H1 (cell line): Measurements from ENCODE around the gene ACADM. TPM values are rescaled to one million over a fixed set of nuclear protein-coding genes. Genes with fewer than 3 reads are reported as not detected.

Experiments
- CTCF ChIA-PET: fragments of 300-600 bp; sonication (Branson Sonifier 250); formaldehyde crosslinking; loops from one replicate; lab custom pipeline; 2021; ENCODE audit not compliant: partially characterized antibody; lab: Charles Lee
- POLR2A ChIA-PET: fragments of 300-600 bp; sonication (Branson Sonifier 250); formaldehyde crosslinking; loops from one replicate; lab custom pipeline; 2021; ENCODE audit warnings: inconsistent platforms; ENCODE audit not compliant: partially characterized antibody; lab: Charles Lee
- DNase-seq, 2 experiments: peaks; one replicate each; pipeline versions ENCODE4 v3.0.0 to v3.0.0-alpha.2; 2010 to 2022; ENCODE audit warnings: low spot score in 2 of 2, low read depth in 1 of 2, mixed read lengths in 1 of 2
- FAIRE-seq: peaks from 2 replicates; lab custom pipeline; 2011; peaks lifted over from hg19 to GRCh38; lab: Jason Lieb, UNC
- H2AFZ ChIP-seq: 2 replicates; pipeline ENCODE4 v1.8.1; 2012; ENCODE audit warnings: low read length, inconsistent platforms
- H2AK5ac ChIP-seq: 2 replicates; pipeline ENCODE4 v1.6.1; 2013; ENCODE audit warnings: low read depth, low read length
- H2BK120ac ChIP-seq: replicated peaks from 2 replicates; pipeline ENCODE3; 2013; ENCODE audit warnings: low read depth, low read length, inconsistent platforms
- H2BK12ac ChIP-seq: 2 replicates; pipeline ENCODE4 v1.6.1; 2013; ENCODE audit warnings: low read depth, low read length
- H2BK15ac ChIP-seq: 2 replicates; pipeline ENCODE4 v1.6.1; 2013; ENCODE audit warnings: low read length
- H2BK20ac ChIP-seq: 2 replicates; pipeline ENCODE4 v1.6.1; 2013; ENCODE audit warnings: low read length
- H2BK5ac ChIP-seq: 2 replicates; pipeline ENCODE4 v1.6.1; 2013; ENCODE audit warnings: low read depth, low read length
- H3K14ac ChIP-seq: 2 replicates; pipeline ENCODE4 v1.6.1; 2013; ENCODE audit warnings: inconsistent platforms; ENCODE audit not compliant: insufficient read length
- H3K18ac ChIP-seq: 2 replicates; pipeline ENCODE4 v1.6.1; 2013; ENCODE audit warnings: low read length; ENCODE audit errors: extremely low read depth
- H3K23ac ChIP-seq: 2 replicates; pipeline ENCODE4 v1.6.1; 2013; ENCODE audit warnings: inconsistent platforms; ENCODE audit not compliant: insufficient read length
- H3K23me2 ChIP-seq: 2 replicates; pipeline ENCODE4 v1.6.1; 2013; ENCODE audit warnings: low read depth, low read length
- H3K27ac ChIP-seq: 2 replicates; pipeline ENCODE4 v1.6.1; 2011; ENCODE audit warnings: low read depth, low read length, inconsistent platforms
- H3K27me3 ChIP-seq, 4 experiments: replicated peaks in 1 of 4; 1 replicate in 1 of 4; 2 replicates in 3 of 4; pipeline versions ENCODE4 v1.6.1 to v1.8.1; 2011 to 2013; ENCODE audit warnings: low read length in 3 of 4, mild to moderate bottlenecking in 3 of 4, inconsistent platforms in 2 of 4, mixed read lengths in 2 of 4, moderate library complexity in 1 of 4; ENCODE audit not compliant: control insufficient read depth in 3 of 4, insufficient read depth in 3 of 4; ENCODE audit errors: extremely low read depth in 1 of 4
- H3K36me3 ChIP-seq, 4 experiments: 2 replicates each; pipeline versions ENCODE4 v1.6.1 to v1.8.1; 2011 to 2013; ENCODE audit warnings: mild to moderate bottlenecking in 4 of 4, low read length in 3 of 4, moderate library complexity in 2 of 4, control low read depth in 1 of 4, inconsistent platforms in 1 of 4; ENCODE audit not compliant: insufficient read depth in 4 of 4, control insufficient read depth in 2 of 4
- H3K4ac ChIP-seq: replicated peaks from 2 replicates; pipeline ENCODE3; 2013; ENCODE audit warnings: low read length, low read depth, mixed read lengths, inconsistent platforms; ENCODE audit not compliant: insufficient read length
- H3K4me1 ChIP-seq, 4 experiments: replicated peaks in 1 of 4; 1 replicate in 1 of 4; 2 replicates in 3 of 4; pipeline versions ENCODE4 v1.6.1 to v1.8.1; 2011 to 2013; ENCODE audit warnings: low read length in 3 of 4, inconsistent platforms in 2 of 4, mixed read lengths in 1 of 4; ENCODE audit not compliant: insufficient read depth in 4 of 4, control insufficient read depth in 3 of 4
- H3K4me2 ChIP-seq, 2 experiments: 2 replicates each; pipeline versions ENCODE4 v1.6.1 to v1.8.1; 2011 to 2013; ENCODE audit warnings: low read depth in 2 of 2, low read length in 2 of 2, control low read depth in 1 of 2, inconsistent platforms in 1 of 2, mild to moderate bottlenecking in 1 of 2; ENCODE audit not compliant: insufficient read depth in 1 of 2
- H3K4me3 ChIP-seq, 4 experiments: fragments of 200-600, 300-600 bp in 1 of 4; sonication (generic), shearing (Covaris generic), sonication (Bioruptor Twin) in 1 of 4; 2 replicates each; pipeline versions ENCODE4 v1.5.1 to v1.8.1; 2011 to 2016; ENCODE audit warnings: low read length in 4 of 4, low read depth in 3 of 4, control low read depth in 2 of 4, inconsistent platforms in 2 of 4, mild to moderate bottlenecking in 2 of 4, mixed read lengths in 1 of 4, moderate library complexity in 1 of 4; ENCODE audit not compliant: insufficient read depth in 2 of 4; ENCODE audit errors: extremely low read depth in 1 of 4
- H3K56ac ChIP-seq: replicated peaks from 2 replicates; pipeline ENCODE3; 2013; ENCODE audit warnings: low read depth, mild to moderate bottlenecking, mixed read lengths, low read length, inconsistent platforms; ENCODE audit not compliant: insufficient read length
- H3K79me1 ChIP-seq: 2 replicates; pipeline ENCODE4 v1.6.1; 2013; ENCODE audit warnings: low read depth, low read length, control low read depth
- H3K79me2 ChIP-seq, 2 experiments: 2 replicates each; pipeline versions ENCODE4 v1.6.1 to v1.8.1; 2012 to 2013; ENCODE audit warnings: low read length in 2 of 2, mild to moderate bottlenecking in 2 of 2, inconsistent platforms in 1 of 2; ENCODE audit not compliant: insufficient read depth in 2 of 2, control insufficient read depth in 1 of 2
- H3K9ac ChIP-seq, 4 experiments: replicated peaks in 1 of 4; 1 replicate in 1 of 4; 2 replicates in 3 of 4; pipeline versions ENCODE4 v1.6.1 to v1.8.1; 2011 to 2013; ENCODE audit warnings: low read depth in 3 of 4, low read length in 3 of 4, control low read depth in 2 of 4, mild to moderate bottlenecking in 2 of 4, moderate library complexity in 2 of 4, inconsistent platforms in 1 of 4; ENCODE audit errors: extremely low read depth in 1 of 4
- H3K9me3 ChIP-seq, 2 experiments: 2 replicates each; pipeline versions ENCODE4 v1.6.1 to v1.8.1; 2012 to 2013; ENCODE audit warnings: mild to moderate bottlenecking in 2 of 2, moderate library complexity in 2 of 2, control low read depth in 1 of 2, inconsistent platforms in 1 of 2, low read depth in 1 of 2, low read length in 1 of 2, mixed read lengths in 1 of 2; ENCODE audit not compliant: insufficient read depth in 2 of 2
- H4K20me1 ChIP-seq, 2 experiments: replicated peaks in 1 of 2; 2 replicates each; pipeline versions ENCODE3 to v1.8.1; 2011 to 2013; ENCODE audit warnings: inconsistent platforms in 2 of 2, low read length in 2 of 2, mild to moderate bottlenecking in 1 of 2; ENCODE audit not compliant: insufficient read depth in 2 of 2, control insufficient read depth in 1 of 2
- H4K5ac ChIP-seq: 2 replicates; pipeline ENCODE4 v1.6.1; 2013; ENCODE audit warnings: low read length, low read depth, mixed read lengths, inconsistent platforms; ENCODE audit not compliant: insufficient read length
- H4K8ac ChIP-seq: 2 replicates; pipeline ENCODE4 v1.8.0; 2013; ENCODE audit warnings: mild to moderate bottlenecking, moderate library complexity, low read length, inconsistent platforms; ENCODE audit not compliant: insufficient read depth; ENCODE audit errors: extremely low read depth
- H4K91ac ChIP-seq: replicated peaks from 2 replicates; pipeline ENCODE3; 2013; ENCODE audit warnings: low read length, mixed read lengths, inconsistent platforms; ENCODE audit not compliant: insufficient read length
- E2F6 ChIP-seq: IDR thresholded peaks from 2 replicates; pipeline ENCODE4 v1.6.1; 2012; ENCODE audit warnings: inconsistent platforms
- WGBS, 2 experiments: shearing (Covaris generic) in 1 of 2; methylation state at CpG; one replicate each; pipeline versions ENCODE4 v1.1.6 to v1.1.7; 2013 to 2015; ENCODE audit warnings: low lambda C conversion rate in 2 of 2, mixed read lengths in 2 of 2, inconsistent platforms in 1 of 2, low coverage in 1 of 2, missing lambda C conversion rate in 1 of 2; ENCODE audit not compliant: insufficient replicate concordance in 2 of 2, insufficient coverage in 1 of 2, insufficient read length in 1 of 2; ENCODE audit errors: extremely low coverage in 1 of 2, missing lambda C conversion rate in 1 of 2; 5-methylcytosine and 5-hydroxymethylcytosine counted together
- polyA plus RNA-seq, 7 experiments: library from polyadenylated mRNA; depleted of rRNA in 3 of 7; stranded (reverse) in 5 of 7; unstranded in 2 of 7; fragments of >200 nt in 5 of 7; fragments of 200-250 nt in 2 of 7; gene quantifications; 1 replicate in 5 of 7; 2 replicates in 1 of 7; 4 replicates in 1 of 7; pipeline versions ENCODE4 v1.2.1 to v1.2.3, GENCODE V29; 2011 to 2013; ENCODE audit warnings: missing spikeins in 2 of 7, mixed read lengths in 2 of 7
- total RNA-seq: library from RNA; stranded (reverse); fragmentation: NEBNext Ultra II Directional; extraction: Animal tissue kit (Norgen Biotek cat#: 25700); gene quantifications from 2 replicates; pipeline ENCODE4 v1.2.1, GENCODE V29; 2021

Gene ACADM
- total and polyA plus RNA-seq, 2 of the 8 experiments (the other 6 are each of a cell fraction or from before 2014, with no cell fraction given) = 14.3 to 40.0 TPM

- Histone ChIP-seq H2BK15ac (no peak overlapping the region), H4K20me1 (no peaks in the 10 kb centered on the region), H3K4ac (no peak overlapping the region), H2BK12ac (no peak overlapping the region), H2AFZ (no peak overlapping the region), H2BK120ac (no peak overlapping the region), H4K5ac (no peak overlapping the region), H3K23ac (no peak overlapping the region), H3K4me1 (peaks cover 0 to 4% (median 2%) of the 10 kb centered on the region in 4 experiments; a peak in 3 of 7 replicates), H3K23me2 (no peaks in the 10 kb centered on the region), H3K18ac (no peak overlapping the region), H3K79me1 (no peaks in the 10 kb centered on the region), H4K8ac (no peak overlapping the region), H3K4me3 (peak overlapping the region in 2 of 4 experiments; percentile 31 to 45; a peak in 5 of 8 replicates), H2BK20ac (no peak overlapping the region), H3K9ac (no peak overlapping the region), H4K91ac (no peak overlapping the region), H2AK5ac (no peak overlapping the region), H2BK5ac (no peak overlapping the region), H3K79me2 (no peaks in the 10 kb centered on the region)
- ChIA-PET POLR2A (interaction anchor here (0.7 to 1.3 kb wide), 3 partner anchors 46 to 118 kb away, joined by 3 to 8 read pairs (median 3); no protein-coding TSS in a partner anchor), CTCF (no interaction called here)
- 89% methylated on average over 5 of the region's 5 CpGs; no CpG with 5 or more reads in 1 of the 2 experiments for WGBS, 2 experiments
- FAIRE-seq = no peak
- no peak for DNase-seq
- no peak for TF ChIP-seq E2F6
- TF ChIP-seq, all 59 proteins: peak for 0
- Histone ChIP-seq H3K27me3 (no peaks in the 10 kb centered on the region), H3K4me2 (no peak overlapping the region; a peak in 2 of 4 replicates), H3K9me3 (no peaks in the 10 kb centered on the region; a peak in 1 of 4 replicates), H3K56ac (no peak overlapping the region), H3K27ac (no peak overlapping the region), H3K14ac (no peak overlapping the region), H3K36me3 (no peaks in the 10 kb centered on the region)
Measured at GRCh38 chr1:75677443-75677842, 47.1 kb upstream of the ACADM start.
